IPS-NIHi11 (cell line): ENCODE measurements around the gene TNFSF9.
"Not testable (repeated sequence)": the region's sequence is repeated elsewhere in the genome, so short reads cannot be mapped to it uniquely, and the experiment has no call there.

Experiments used
- DNase-seq: peaks from one replicate; pipeline ENCODE4 v3.0.0; 2012; ENCODE audit warnings: mixed read lengths, low spot score

TNFSF9 gene

GRCh38 chr19:6532244-6532999 lies 1.6 kb downstream of the TNFSF9 start:
- no peak for DNase-seq

GRCh38 chr19:6533000-6533328 lies 2.1 kb downstream of the TNFSF9 start:
- no peak for DNase-seq

GRCh38 chr19:6533746-6534418 lies 3.1 kb downstream of the TNFSF9 start:
- peak; percentile 42 for DNase-seq

GRCh38 chr19:6534451-6535093 lies 3.7 kb downstream of the TNFSF9 start:
- peak; percentile 46 for DNase-seq

GRCh38 chr19:6535558-6536137 lies 4.8 kb downstream of the TNFSF9 start:
- no peak for DNase-seq

- no peak for DNase-seq
Measured at GRCh38 chr19:6539514-6539913, 8.7 kb downstream of the TNFSF9 start.

GRCh38 chr19:6540918-6541689 lies 10.3 kb downstream of the TNFSF9 start:
- no peak for DNase-seq

- DNase-seq = no peak
Measured at GRCh38 chr19:6543866-6544347, 13.1 kb downstream of the TNFSF9 start.

- DNase-seq = not testable (repeated sequence)
Measured at GRCh38 chr19:6550679-6551078, 19.9 kb downstream of the TNFSF9 start.

- no peak for DNase-seq
Measured at GRCh38 chr19:6551091-6551490, 20.3 kb downstream of the TNFSF9 start.

- peak; percentile 55 for DNase-seq
Measured at GRCh38 chr19:6551607-6552450, 21.0 kb downstream of the TNFSF9 start.

- no peak for DNase-seq
Measured at GRCh38 chr19:6556043-6556449, 25.2 kb downstream of the TNFSF9 start.

- no peak for DNase-seq
Measured at GRCh38 chr19:6556480-6557195, 25.8 kb downstream of the TNFSF9 start.

GRCh38 chr19:6562437-6562836 lies 31.6 kb downstream of the TNFSF9 start:
- not testable (repeated sequence) for DNase-seq

- peak; percentile 47 for DNase-seq
Measured at GRCh38 chr19:6564393-6564792, 33.6 kb downstream of the TNFSF9 start.

GRCh38 chr19:6566727-6567126 lies 35.9 kb downstream of the TNFSF9 start:
- not testable (repeated sequence) for DNase-seq

- DNase-seq = no peak
Measured at GRCh38 chr19:6568010-6568526, 37.2 kb downstream of the TNFSF9 start.

GRCh38 chr19:6568816-6569215 lies 38.0 kb downstream of the TNFSF9 start:
- no peak for DNase-seq

- no peak for DNase-seq
Measured at GRCh38 chr19:6570764-6571163, 39.9 kb downstream of the TNFSF9 start.

- DNase-seq = no peak
Measured at GRCh38 chr19:6571167-6571566, 40.3 kb downstream of the TNFSF9 start.
